GM10266 (cell line): ENCODE measurements around the gene RPS2.
A peak's percentile ranks its signal among the peaks of the same experiment; 100 is the strongest.
"Not testable (repeated sequence)": the region's sequence is repeated elsewhere in the genome, so short reads cannot be mapped to it uniquely, and the experiment has no call there.

Experiments
- DNase-seq: peaks from one replicate; pipeline ENCODE4 v3.0.0; 2012; ENCODE audit errors: extremely low spot score
- CTCF ChIP-seq: IDR thresholded peaks from 2 replicates; pipeline ENCODE4 v1.5.1; 2012; ENCODE audit warnings: mild to moderate bottlenecking, low read depth; ENCODE audit not compliant: control insufficient read depth, insufficient read depth; ENCODE audit errors: missing control alignments

Gene RPS2

GRCh38 chr16:1965396-1966001 lies 873 bp upstream of the RPS2 start:
- TF ChIP-seq CTCF, result no peak
- no peak for DNase-seq

DNA sequence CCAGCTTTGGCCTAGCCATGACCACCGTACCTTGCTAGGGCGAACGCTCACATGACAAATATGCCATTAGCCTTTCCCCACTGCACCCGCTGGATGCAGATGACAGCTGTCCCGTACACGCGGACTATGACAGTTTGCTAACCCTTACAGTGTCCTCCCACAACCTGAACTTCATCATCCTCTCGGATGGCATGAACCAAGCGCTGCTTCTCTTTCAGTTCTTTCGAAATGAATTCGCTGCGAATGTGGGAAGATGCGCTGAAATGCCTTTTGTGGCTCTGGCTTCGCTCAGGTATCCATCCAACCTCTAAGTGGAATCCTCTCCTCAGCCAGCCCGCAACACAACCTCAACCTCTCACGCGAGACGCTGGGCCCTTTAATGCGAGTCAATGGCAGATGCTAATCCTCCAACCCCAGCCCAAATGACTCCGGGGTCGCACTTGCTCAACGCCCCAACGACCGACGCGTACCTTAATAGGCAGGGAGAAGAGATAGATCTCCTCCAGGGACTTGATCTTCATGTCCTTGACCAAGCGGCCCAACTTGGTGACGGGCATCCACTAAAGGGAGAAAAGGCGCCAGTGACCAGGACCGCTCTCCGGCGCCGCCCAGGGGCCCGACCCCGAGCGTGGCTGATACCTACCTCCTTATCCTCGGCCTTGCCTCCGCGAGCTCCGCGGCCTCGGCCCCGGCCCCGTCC lies 670 bp downstream of the RPS2 start:
- no peak for DNase-seq
- TF ChIP-seq CTCF, result peak; percentile 29

DNA sequence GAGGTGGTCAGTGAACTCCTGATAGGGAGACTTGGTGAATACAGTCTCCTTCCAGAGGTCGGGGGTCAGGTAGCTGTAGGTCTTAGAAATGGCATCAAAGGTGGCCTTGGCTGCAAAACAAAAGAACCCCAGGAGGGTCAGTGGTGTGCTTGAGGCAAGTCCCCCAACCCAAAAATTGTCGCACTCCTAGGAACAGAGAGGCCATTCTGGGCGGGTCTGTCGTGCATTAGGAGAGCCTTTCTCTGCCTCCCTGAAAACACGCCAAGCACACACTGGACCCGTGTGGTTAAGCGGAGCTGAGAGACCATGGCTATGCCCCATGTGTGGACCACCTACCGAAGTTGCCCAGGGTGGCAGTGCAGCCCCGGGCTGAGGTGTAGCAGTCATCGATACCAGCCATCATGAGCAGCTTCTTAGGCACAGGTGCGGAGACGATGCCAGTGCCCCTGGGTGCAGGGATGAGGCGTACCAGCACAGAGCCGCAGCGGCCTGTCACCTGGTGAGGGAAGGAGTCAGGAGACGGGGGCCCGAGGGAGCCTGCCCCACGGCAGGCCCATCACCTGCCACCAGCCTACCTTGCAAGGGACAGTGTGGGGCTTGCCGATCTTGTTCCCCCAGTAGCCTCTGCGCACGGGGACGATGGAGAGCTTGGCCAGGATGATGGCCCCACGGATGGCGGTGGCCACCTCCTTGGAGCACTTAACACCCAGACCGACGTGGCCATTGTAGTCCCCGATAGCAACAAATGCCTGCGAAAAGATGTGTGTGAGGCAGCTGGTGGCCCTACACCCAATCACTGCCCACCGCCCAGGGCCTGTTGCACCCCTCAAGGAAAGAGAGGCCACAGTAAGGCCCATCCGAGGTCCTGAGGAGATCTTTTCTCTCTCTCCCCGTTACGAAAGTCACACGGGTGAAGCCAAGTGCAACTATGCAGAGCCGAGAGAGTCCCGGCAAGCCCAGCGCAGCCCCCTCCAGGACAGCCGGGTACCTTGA lies 2.2 kb downstream of the RPS2 start:
- not testable (repeated sequence) for DNase-seq

GRCh38 chr16:1961651-1962067 lies 3.0 kb downstream of the RPS2 start:
- no peak for TF ChIP-seq CTCF
- DNase-seq, result no peak

DNA sequence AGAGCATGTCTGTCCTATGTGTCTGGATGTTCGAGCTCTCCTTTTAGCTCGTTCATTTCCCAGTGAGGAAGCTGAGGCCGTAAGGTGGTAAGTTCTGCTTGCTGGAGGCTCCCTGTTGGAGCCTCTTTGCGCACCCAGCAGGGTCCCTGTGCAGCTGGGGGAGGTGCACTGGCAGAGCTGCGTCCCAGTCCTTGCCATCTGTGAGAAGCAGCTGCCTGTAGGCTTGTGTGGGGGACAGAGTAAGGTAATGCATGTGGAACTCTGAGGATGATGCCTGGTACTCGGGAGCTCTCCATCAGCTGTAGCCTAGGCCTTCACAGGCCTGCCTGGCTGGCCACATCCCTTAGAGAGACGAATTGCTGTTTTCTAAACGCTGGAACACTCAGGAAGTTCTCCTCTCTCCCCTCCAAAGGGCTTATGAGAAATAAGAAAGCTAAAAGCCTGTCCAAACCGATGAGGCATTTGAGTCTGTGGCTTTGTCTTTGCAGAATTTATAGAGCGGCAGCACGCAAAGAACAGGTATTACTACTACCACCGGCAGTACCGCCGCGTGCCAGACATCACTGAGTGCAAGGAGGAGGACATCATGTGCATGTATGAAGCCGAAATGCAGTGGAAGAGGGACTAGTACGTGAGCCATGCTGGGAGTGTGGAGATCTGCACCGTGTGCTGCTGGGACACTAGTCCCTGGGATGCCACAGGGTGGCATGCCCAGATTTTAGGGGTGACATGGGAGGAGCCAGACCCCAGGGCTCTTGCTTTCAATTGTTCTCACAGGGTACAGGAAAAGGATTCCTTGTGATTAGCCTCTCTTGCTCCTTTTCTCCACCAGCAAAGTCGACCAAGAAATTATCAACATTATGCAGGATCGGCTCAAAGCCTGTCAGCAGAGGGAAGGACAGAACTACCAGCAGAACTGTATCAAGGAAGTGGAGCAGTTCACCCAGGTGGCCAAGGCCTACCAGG lies 3.7 kb downstream of the RPS2 start:
- no peak for TF ChIP-seq CTCF
- DNase-seq, result no peak

GRCh38 chr16:1959269-1960039 lies 5.2 kb downstream of the RPS2 start, which contains the start of gene NDUFB10:
NDUFB10 (plus strand) TSS chr16:1959538; CDS start chr16:1959625, 87 bp downstream.
- peak; percentile 96 for DNase-seq
- peak; percentile 86 for TF ChIP-seq CTCF
